ENCODE measurements around the gene CD28.

CD28 gene

GRCh38 chr2:203683421-203683820, 23.0 kb upstream of the CD28 start:
- DNase-seq (ENCODE audit: low read depth, low spot score), result no peak
- TF ChIP-seq CTCF (IDR thresholded peaks at IDR 0.05; ENCODE audit: insufficient read depth, low read length, missing control alignments), result no peak
- no peak overlapping the region for H3K4me3 ChIP-seq (ENCODE audit: low read depth, low read length)
- POLR2A ChIA-PET, result no interaction called here
- CTCF ChIA-PET, result no interaction called here

- no peak overlapping the region for H3K4me3 ChIP-seq (ENCODE audit: low read depth, low read length)
- DNase-seq (ENCODE audit: low read depth, low spot score), result peak; percentile 54
- TF ChIP-seq CTCF (IDR thresholded peaks at IDR 0.05; ENCODE audit: insufficient read depth, low read length, missing control alignments), result no peak
- ChIA-PET POLR2A (interaction anchor here (0.7 kb wide), 1 partner anchor 128 kb away, joined by 4 read pairs; no protein-coding TSS in a partner anchor), CTCF (no interaction called here)
Observed at GRCh38 chr2:203683932-203684556, 22.4 kb upstream of the CD28 start.

GRCh38 chr2:203685081-203685621, 21.3 kb upstream of the CD28 start:
- TF ChIP-seq CTCF (IDR thresholded peaks at IDR 0.05; ENCODE audit: insufficient read depth, low read length, missing control alignments), result no peak
- no peak overlapping the region for H3K4me3 ChIP-seq (ENCODE audit: low read depth, low read length)
- peak; percentile 91 for DNase-seq (ENCODE audit: low read depth, low spot score)
- ChIA-PET CTCF (interaction anchor here (1.1 kb wide), 1 partner anchor 28 kb away, joined by 3 read pairs; no protein-coding TSS in a partner anchor), POLR2A (interaction anchor here (0.7 to 0.9 kb wide), 2 partner anchors 123 to 151 kb away, joined by 4 read pairs; no protein-coding TSS in a partner anchor)

- ChIA-PET POLR2A (interaction anchor here (0.9 kb wide), 1 partner anchor 122 kb away, joined by 4 read pairs; no protein-coding TSS in a partner anchor), CTCF (interaction anchor here (1.1 kb wide), 1 partner anchor 27 kb away, joined by 3 read pairs; no protein-coding TSS in a partner anchor)
- TF ChIP-seq CTCF (IDR thresholded peaks at IDR 0.05; ENCODE audit: insufficient read depth, low read length, missing control alignments), result no peak
- H3K4me3 ChIP-seq (ENCODE audit: low read depth, low read length), result no peak overlapping the region
- DNase-seq (ENCODE audit: low read depth, low spot score), result no peak
Observed at GRCh38 chr2:203685789-203686420, 20.5 kb upstream of the CD28 start.

GRCh38 chr2:203687165-203687564, 19.3 kb upstream of the CD28 start:
- POLR2A ChIA-PET, result no interaction called here
- H3K4me3 ChIP-seq (ENCODE audit: low read depth, low read length), result no peak overlapping the region
- no peak for TF ChIP-seq CTCF (IDR thresholded peaks at IDR 0.05; ENCODE audit: insufficient read depth, low read length, missing control alignments)
- CTCF ChIA-PET, result no interaction called here
- no peak for DNase-seq (ENCODE audit: low read depth, low spot score)

GRCh38 chr2:203688798-203689197, 17.6 kb upstream of the CD28 start:
- ChIA-PET POLR2A (no interaction called here), CTCF (no interaction called here)
- TF ChIP-seq CTCF (IDR thresholded peaks at IDR 0.05; ENCODE audit: insufficient read depth, low read length, missing control alignments), result no peak
- no peak for DNase-seq (ENCODE audit: low read depth, low spot score)
- H3K4me3 ChIP-seq (ENCODE audit: low read depth, low read length), result no peak overlapping the region
